ENCODE measurements around the gene COX20. TPM values are rescaled to one million over a fixed set of nuclear protein-coding genes. Genes with fewer than 3 reads are reported as not detected.
A peak's percentile ranks its signal among the peaks of the same experiment; 100 is the strongest.
"Not testable (repeated sequence)": the region's sequence is repeated elsewhere in the genome, so short reads cannot be mapped to it uniquely, and the experiment has no call there.

Gene COX20
- polyA plus RNA-seq, 2 of the 4 experiments (the other 2 are of a cell fraction): 65.4 to 74.6 TPM

GRCh38 chr1:244821134-244821533 lies 14.3 kb upstream of the COX20 start:
- no peaks in the 10 kb centered on the region for H3K4me1 ChIP-seq
- no peaks in the 10 kb centered on the region for H3K9me3 ChIP-seq
- DNase-seq (ENCODE audit: low read depth in 1 of 2, low spot score in 1 of 2) (no peak), FAIRE-seq (no peak), ATAC-seq (peak in 1 of 2 experiments; percentile 32; a peak in 1 of 6 replicates)
- CTCF ChIA-PET: no interaction called here
- H3K27ac ChIP-seq: no peak overlapping the region
- H3K4me3 ChIP-seq: no peak overlapping the region
- no peak overlapping the region for H3K4me2 ChIP-seq
- POLR2A ChIA-PET: no interaction called here
- TF ChIP-seq JUNB (IDR thresholded peaks at IDR 0.05): no peak
- WGBS (ENCODE audit: missing lambda C conversion rate): 72% methylated on average over 3 of the region's 3 CpGs

GRCh38 chr1:244822878-244823277 lies 12.6 kb upstream of the COX20 start:
- H3K9me3 ChIP-seq: no peaks in the 10 kb centered on the region
- ChIA-PET CTCF (no interaction called here), POLR2A (no interaction called here)
- DNase-seq (ENCODE audit: low read depth in 1 of 2, low spot score in 1 of 2) (no peak), ATAC-seq (no peak), FAIRE-seq (no peak)
- 90% methylated on average over 11 of the region's 11 CpGs for WGBS (ENCODE audit: missing lambda C conversion rate)
- H3K4me2 ChIP-seq: no peak overlapping the region
- H3K4me3 ChIP-seq: no peak overlapping the region
- no peaks in the 10 kb centered on the region for H3K4me1 ChIP-seq
- H3K27ac ChIP-seq: no peak overlapping the region
- TF ChIP-seq ZSCAN20 (CRISPR knock-in tag; IDR thresholded peaks at IDR 0.05) (no peak), ZFP36 (IDR thresholded peaks at IDR 0.05; ENCODE audit: borderline replicate concordance, partially characterized antibody) (no peak), JUNB (IDR thresholded peaks at IDR 0.05) (no peak), GATA3 (IDR thresholded peaks at IDR 0.05; ENCODE audit: borderline replicate concordance) (no peak), HDAC2 (IDR thresholded peaks at IDR 0.05) (no peak), RAD21 (conservative IDR thresholded peaks at IDR 0.05 in 1 of 2, IDR thresholded peaks at IDR 0.05 in 1 of 2) (no peak), CEBPB (IDR thresholded peaks at IDR 0.05) (peak; percentile 32 to 40; a peak in 2 of 4 replicates)

DNA sequence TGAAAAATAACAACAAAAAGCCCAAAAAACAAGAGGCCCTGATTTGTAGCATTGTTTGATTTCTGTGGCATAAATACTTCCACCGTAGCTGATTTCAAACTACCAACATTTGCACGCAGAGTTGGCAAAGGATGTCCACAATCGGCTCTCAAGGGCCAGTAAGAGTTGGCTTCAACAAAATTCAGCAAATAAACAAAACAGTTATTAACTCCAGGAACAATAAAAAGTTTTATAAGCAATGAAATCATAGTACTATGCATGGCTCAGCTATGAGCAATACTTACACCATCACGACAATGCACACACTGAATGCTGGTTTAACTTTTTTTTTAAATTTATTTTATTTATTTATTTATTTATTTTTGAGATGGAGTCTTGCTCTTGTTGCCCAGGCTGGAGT lies 8.7 kb upstream of the COX20 start:
- POLR2A ChIA-PET: no interaction called here
- DNase-seq (ENCODE audit: low read depth in 1 of 2, low spot score in 1 of 2) (no peak), FAIRE-seq (no peak), ATAC-seq (no peak)
- WGBS (ENCODE audit: missing lambda C conversion rate): 79% methylated on average over 4 of the region's 4 CpGs
- no peak overlapping the region for H3K4me3 ChIP-seq
- TF ChIP-seq HMGXB4 (CRISPR knock-in tag; IDR thresholded peaks at IDR 0.05; ENCODE audit: borderline replicate concordance): no peak
- TF ChIP-seq, protein P1, sequence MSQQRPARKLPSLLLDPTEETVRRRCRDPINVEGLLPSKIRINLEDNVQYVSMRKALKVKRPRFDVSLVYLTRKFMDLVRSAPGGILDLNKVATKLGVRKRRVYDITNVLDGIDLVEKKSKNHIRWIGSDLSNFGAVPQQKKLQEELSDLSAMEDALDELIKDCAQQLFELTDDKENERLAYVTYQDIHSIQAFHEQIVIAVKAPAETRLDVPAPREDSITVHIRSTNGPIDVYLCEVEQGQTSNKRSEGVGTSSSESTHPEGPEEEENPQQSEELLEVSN (IDR thresholded peaks at IDR 0.05; ENCODE audit: borderline replicate concordance, low read depth): no peak
- no peaks in the 10 kb centered on the region for H3K9me3 ChIP-seq
- H3K27ac ChIP-seq: no peak overlapping the region
- no peaks in the 10 kb centered on the region for H3K4me1 ChIP-seq
- H3K4me2 ChIP-seq: no peak overlapping the region
- CTCF ChIA-PET: interaction anchor here (0.7 to 1.3 kb wide), 3 partner anchors 9 to 734 kb away, joined by 3 to 4 read pairs (median 4); no protein-coding TSS in a partner anchor

GRCh38 chr1:244830639-244831038 lies 4.8 kb upstream of the COX20 start:
- no peak for ATAC-seq
- no peak overlapping the region for H3K4me3 ChIP-seq
- H3K4me1 ChIP-seq: peaks cover 9% of the 10 kb centered on the region; the same call in 1 of the 3 replicates
- no peak for FAIRE-seq
- POLR2A ChIA-PET: no interaction called here
- CTCF ChIA-PET: interaction anchor here (1.1 to 2.5 kb wide), 4 partner anchors 30 to 212 kb away, joined by 3 to 8 read pairs (median 6); no protein-coding TSS in a partner anchor
- no peak overlapping the region for H3K4me2 ChIP-seq
- 55% methylated on average over 3 of the region's 3 CpGs for WGBS (ENCODE audit: missing lambda C conversion rate)
- H3K27ac ChIP-seq: no peak overlapping the region
- TF ChIP-seq MAFK (IDR thresholded peaks at IDR 0.05; ENCODE audit: partially characterized antibody): no peak
- TF ChIP-seq, protein P2, sequence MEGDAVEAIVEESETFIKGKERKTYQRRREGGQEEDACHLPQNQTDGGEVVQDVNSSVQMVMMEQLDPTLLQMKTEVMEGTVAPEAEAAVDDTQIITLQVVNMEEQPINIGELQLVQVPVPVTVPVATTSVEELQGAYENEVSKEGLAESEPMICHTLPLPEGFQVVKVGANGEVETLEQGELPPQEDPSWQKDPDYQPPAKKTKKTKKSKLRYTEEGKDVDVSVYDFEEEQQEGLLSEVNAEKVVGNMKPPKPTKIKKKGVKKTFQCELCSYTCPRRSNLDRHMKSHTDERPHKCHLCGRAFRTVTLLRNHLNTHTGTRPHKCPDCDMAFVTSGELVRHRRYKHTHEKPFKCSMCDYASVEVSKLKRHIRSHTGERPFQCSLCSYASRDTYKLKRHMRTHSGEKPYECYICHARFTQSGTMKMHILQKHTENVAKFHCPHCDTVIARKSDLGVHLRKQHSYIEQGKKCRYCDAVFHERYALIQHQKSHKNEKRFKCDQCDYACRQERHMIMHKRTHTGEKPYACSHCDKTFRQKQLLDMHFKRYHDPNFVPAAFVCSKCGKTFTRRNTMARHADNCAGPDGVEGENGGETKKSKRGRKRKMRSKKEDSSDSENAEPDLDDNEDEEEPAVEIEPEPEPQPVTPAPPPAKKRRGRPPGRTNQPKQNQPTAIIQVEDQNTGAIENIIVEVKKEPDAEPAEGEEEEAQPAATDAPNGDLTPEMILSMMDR (IDR thresholded peaks at IDR 0.05): no peak
- no peaks in the 10 kb centered on the region for H3K9me3 ChIP-seq
- no peak for DNase-seq (ENCODE audit: low read depth in 1 of 2, low spot score in 1 of 2)

- Histone ChIP-seq H3K4me2 (peak overlapping the region; percentile 82), H3K27ac (peak overlapping the region; percentile 90 to 97), H3K4me1 (peaks cover 25% of the 10 kb centered on the region; the same call in 2 of the 3 replicates), H3K4me3 (peak overlapping the region; percentile 69)
- H3K9me3 ChIP-seq; DNase-seq (ENCODE audit: low read depth in 1 of 2, low spot score in 1 of 2); ATAC-seq; FAIRE-seq: not testable (repeated sequence)
- WGBS (ENCODE audit: missing lambda C conversion rate): 40% methylated on average over 8 of the region's 8 CpGs
- CTCF ChIA-PET: interaction anchor here (0.6 to 3.1 kb wide), 4 partner anchors 15 to 212 kb away, joined by 3 to 14 read pairs (median 4); no protein-coding TSS in a partner anchor
- POLR2A ChIA-PET: interaction anchor here (1.9 to 3.9 kb wide), 2 partner anchors 30 to 181 kb away, joined by 7 to 57 read pairs; partner anchors contain the start of gene HNRNPU
- peak; percentile 15 to 42; a peak in 3 of 4 replicates for TF ChIP-seq CEBPB (IDR thresholded peaks at IDR 0.05)
Measured at GRCh38 chr1:244833260-244833659, 2.2 kb upstream of the COX20 start.

All from A549 (cell line).